Duodenal mucosa (tissue), 2 donors: ENCODE results near the gene OR2AG1.

Experiments used
- H3K27ac ChIP-seq: one replicate; pipeline ENCODE4 v1.7.0; 2013; ENCODE audit warnings: low read depth, low read length
- H3K27me3 ChIP-seq, 2 donors: one replicate each; pipeline ENCODE4 v1.7.0; 2013; ENCODE audit warnings: low read length in 2 of 2, control low read depth in 1 of 2; ENCODE audit not compliant: insufficient read depth in 2 of 2, control insufficient read depth in 1 of 2
- H3K36me3 ChIP-seq, 2 donors: one replicate each; pipeline ENCODE4 v1.7.0; 2013; ENCODE audit warnings: low read length in 2 of 2, control low read depth in 1 of 2; ENCODE audit not compliant: insufficient read depth in 2 of 2, control insufficient read depth in 1 of 2
- H3K4me1 ChIP-seq, 2 donors: one replicate each; pipeline ENCODE4 v1.7.0; 2013; ENCODE audit warnings: low read length in 2 of 2, control low read depth in 1 of 2; ENCODE audit not compliant: insufficient read depth in 2 of 2, control insufficient read depth in 1 of 2
- H3K4me3 ChIP-seq, 2 donors: one replicate each; pipeline ENCODE4 v1.7.0; 2013; ENCODE audit warnings: low read length in 2 of 2, low read depth in 1 of 2
- H3K9ac ChIP-seq, 2 donors: one replicate each; pipeline ENCODE4 v1.7.0; 2013; ENCODE audit warnings: low read length in 2 of 2, low read depth in 1 of 2
- H3K9me3 ChIP-seq, 2 donors: one replicate each; pipeline ENCODE4 v1.7.0; 2013; ENCODE audit warnings: low read length in 2 of 2, control low read depth in 1 of 2; ENCODE audit not compliant: control insufficient read depth in 1 of 2

Gene OR2AG1

GRCh38 chr11:6745465-6746015 lies 37.3 kb upstream of the OR2AG1 start:
- Histone ChIP-seq H3K9ac (peak overlapping the region; percentile 50 to 76), H3K4me1 (peaks cover 4 to 16% of the 10 kb centered on the region in 2 donors), H3K9me3 (no peaks in the 10 kb centered on the region), H3K4me3 (peak overlapping the region; percentile 60 to 69), H3K27ac (peak overlapping the region; percentile 80), H3K36me3 (no peaks in the 10 kb centered on the region), H3K27me3 (no peaks in the 10 kb centered on the region)

GRCh38 chr11:6746086-6746618 lies 36.7 kb upstream of the OR2AG1 start:
- no peaks in the 10 kb centered on the region for H3K27me3 ChIP-seq
- H3K4me3 ChIP-seq, result peak overlapping the region; percentile 60 to 69
- peak overlapping the region; percentile 28 to 76 for H3K9ac ChIP-seq
- no peaks in the 10 kb centered on the region for H3K9me3 ChIP-seq
- H3K4me1 ChIP-seq, result peaks cover 4 to 16% of the 10 kb centered on the region in 2 donors
- peak overlapping the region; percentile 80 for H3K27ac ChIP-seq
- no peaks in the 10 kb centered on the region for H3K36me3 ChIP-seq

GRCh38 chr11:6746626-6747025 lies 36.2 kb upstream of the OR2AG1 start:
- H3K4me3 ChIP-seq, result peak overlapping the region; percentile 60 to 69
- H3K27me3 ChIP-seq, result no peaks in the 10 kb centered on the region
- H3K36me3 ChIP-seq, result no peaks in the 10 kb centered on the region
- H3K27ac ChIP-seq, result peak overlapping the region; percentile 80
- no peaks in the 10 kb centered on the region for H3K9me3 ChIP-seq
- peaks cover 4 to 16% of the 10 kb centered on the region in 2 donors for H3K4me1 ChIP-seq
- peak overlapping the region; percentile 28 to 76 for H3K9ac ChIP-seq

GRCh38 chr11:6747097-6747668 lies 35.6 kb upstream of the OR2AG1 start:
- H3K36me3 ChIP-seq, result no peaks in the 10 kb centered on the region
- no peaks in the 10 kb centered on the region for H3K9me3 ChIP-seq
- H3K27ac ChIP-seq, result peak overlapping the region; percentile 80
- peak overlapping the region in 1 of 2 donors; percentile 28 for H3K9ac ChIP-seq
- peak overlapping the region in 1 of 2 donors; percentile 60 for H3K4me3 ChIP-seq
- H3K4me1 ChIP-seq, result peaks cover 4 to 16% of the 10 kb centered on the region in 2 donors
- H3K27me3 ChIP-seq, result no peaks in the 10 kb centered on the region

GRCh38 chr11:6755303-6755952 lies 27.4 kb upstream of the OR2AG1 start:
- Histone ChIP-seq H3K4me1 (peaks cover 0 to 4% of the 10 kb centered on the region in 2 donors), H3K27ac (no peak overlapping the region), H3K36me3 (no peaks in the 10 kb centered on the region), H3K27me3 (no peaks in the 10 kb centered on the region), H3K9ac (no peak overlapping the region), H3K9me3 (no peaks in the 10 kb centered on the region), H3K4me3 (no peak overlapping the region)

- Histone ChIP-seq H3K4me3 (no peak overlapping the region), H3K9ac (no peak overlapping the region), H3K27me3 (no peaks in the 10 kb centered on the region), H3K4me1 (peaks cover 0 to 4% of the 10 kb centered on the region in 2 donors), H3K36me3 (no peaks in the 10 kb centered on the region), H3K27ac (no peak overlapping the region), H3K9me3 (no peaks in the 10 kb centered on the region)
Measured at GRCh38 chr11:6755953-6756347, 26.9 kb upstream of the OR2AG1 start.

- H3K9me3 ChIP-seq, result no peaks in the 10 kb centered on the region
- H3K4me3 ChIP-seq, result no peak overlapping the region
- no peaks in the 10 kb centered on the region for H3K36me3 ChIP-seq
- H3K27me3 ChIP-seq, result no peaks in the 10 kb centered on the region
- H3K4me1 ChIP-seq, result peaks cover 0 to 4% of the 10 kb centered on the region in 2 donors
- H3K27ac ChIP-seq, result no peak overlapping the region
- no peak overlapping the region for H3K9ac ChIP-seq
Measured at GRCh38 chr11:6757373-6757967, 25.4 kb upstream of the OR2AG1 start.

GRCh38 chr11:6771926-6772893 lies 10.6 kb upstream of the OR2AG1 start, which contains the start of gene OR2AG2:
TSS of gene OR2AG2 (minus strand) at chr11:6771976. CDS start at chr11:6768957, 3,019 bp downstream.
- Histone ChIP-seq H3K36me3 (no peaks in the 10 kb centered on the region), H3K27ac (no peak within 1 kb of the TSS), H3K4me3 (no peak within 1 kb of the TSS), H3K27me3 (no peaks in the 10 kb centered on the region), H3K9ac (no peak within 1 kb of the TSS), H3K9me3 (no peaks in the 10 kb centered on the region), H3K4me1 (no peaks in the 10 kb centered on the region)

- Histone ChIP-seq H3K36me3 (no peaks in the 10 kb centered on the region), H3K4me3 (no peak overlapping the region), H3K4me1 (no peaks in the 10 kb centered on the region), H3K9ac (no peak overlapping the region), H3K27me3 (no peaks in the 10 kb centered on the region), H3K27ac (no peak overlapping the region), H3K9me3 (no peaks in the 10 kb centered on the region)
Measured at GRCh38 chr11:6778518-6778917, 4.3 kb upstream of the OR2AG1 start.
